ENCODE results near the gene ZFYVE19. TPM values are rescaled to one million over a fixed set of nuclear protein-coding genes. Genes with fewer than 3 reads are reported as not detected.

The ZFYVE19 gene
- total and polyA plus RNA-seq, 9 donors = 14.7 to 31.0 (median 17.4) TPM

GRCh38 chr15:40850576-40851112 lies 43.8 kb downstream of the ZFYVE19 start:
- Histone ChIP-seq H3K27ac (no peak overlapping the region), H3K36me3 (no peaks in the 10 kb centered on the region), H3K4me1 (ENCODE audit: insufficient read depth) (no peaks in the 10 kb centered on the region), H3K4me3 (no peak overlapping the region), H3K27me3 (no peaks in the 10 kb centered on the region), H3K9me3 (no peaks in the 10 kb centered on the region)
- TF ChIP-seq CTCF (IDR thresholded peaks at IDR 0.05) = no peak
- no peak for TF ChIP-seq POLR2A (IDR thresholded peaks at IDR 0.05)
- intact Hi-C loops (cut with DNase I) = loop anchor here in 1 of 4 donors (10.0 kb wide), 1 partner anchor 334 kb away; no protein-coding TSS in a partner anchor
- DNase-seq = no peak
- 82 to 87% (median 86%) methylated on average over 8 of the region's 8 CpGs for WGBS, 3 donors

- no peak for DNase-seq
- H3K27ac ChIP-seq = no peak overlapping the region
- no peaks in the 10 kb centered on the region for H3K27me3 ChIP-seq
- intact Hi-C loops (cut with DNase I) = loop anchor here in 1 of 4 donors (10.0 kb wide), 1 partner anchor 332 kb away; no protein-coding TSS in a partner anchor
- no peak for TF ChIP-seq EP300 (IDR thresholded peaks at IDR 0.05)
- TF ChIP-seq CTCF (IDR thresholded peaks at IDR 0.05) = no peak
- no peak for TF ChIP-seq POLR2A (IDR thresholded peaks at IDR 0.05)
- 91 to 95% (median 91%) methylated on average over 5 of the region's 5 CpGs for WGBS, 3 donors
- H3K36me3 ChIP-seq = no peaks in the 10 kb centered on the region
- no peaks in the 10 kb centered on the region for H3K4me1 ChIP-seq (ENCODE audit: insufficient read depth)
- no peak overlapping the region for H3K4me3 ChIP-seq
- H3K9me3 ChIP-seq = no peaks in the 10 kb centered on the region
These were observed 45.6 kb downstream of the ZFYVE19 start for GRCh38 chr15:40852529-40852928.

- no peak overlapping the region for H3K4me3 ChIP-seq
- no peaks in the 10 kb centered on the region for H3K27me3 ChIP-seq
- no peak for TF ChIP-seq CTCF (IDR thresholded peaks at IDR 0.05)
- no peak for TF ChIP-seq EP300 (IDR thresholded peaks at IDR 0.05)
- no peak for TF ChIP-seq POLR2A (IDR thresholded peaks at IDR 0.05)
- no peaks in the 10 kb centered on the region for H3K36me3 ChIP-seq
- H3K27ac ChIP-seq = no peak overlapping the region
- H3K4me1 ChIP-seq (ENCODE audit: insufficient read depth) = no peaks in the 10 kb centered on the region
- no peaks in the 10 kb centered on the region for H3K9me3 ChIP-seq
- intact Hi-C loops (cut with DNase I) = loop anchor here in 1 of 4 donors (10.0 kb wide), 1 partner anchor 331 kb away; no protein-coding TSS in a partner anchor
- no peak for DNase-seq
- 88 to 93% (median 90%) methylated on average over 16 of the region's 16 CpGs for WGBS, 3 donors
These were observed 46.5 kb downstream of the ZFYVE19 start for GRCh38 chr15:40853241-40853890.

GRCh38 chr15:40854161-40854560 lies 47.3 kb downstream of the ZFYVE19 start:
- intact Hi-C loops (cut with DNase I) = loop anchor here in 1 of 4 donors (10.0 kb wide), 1 partner anchor 331 kb away; no protein-coding TSS in a partner anchor
- no peaks in the 10 kb centered on the region for H3K27me3 ChIP-seq
- DNase-seq = no peak
- no peak overlapping the region for H3K4me3 ChIP-seq
- no peak for TF ChIP-seq CTCF (IDR thresholded peaks at IDR 0.05)
- TF ChIP-seq POLR2A (IDR thresholded peaks at IDR 0.05) = no peak
- TF ChIP-seq EP300 (IDR thresholded peaks at IDR 0.05) = no peak
- H3K4me1 ChIP-seq (ENCODE audit: insufficient read depth) = no peaks in the 10 kb centered on the region
- 59 to 64% (median 61%) methylated on average over 10 of the region's 10 CpGs for WGBS, 3 donors
- no peaks in the 10 kb centered on the region for H3K36me3 ChIP-seq
- no peaks in the 10 kb centered on the region for H3K9me3 ChIP-seq
- no peak overlapping the region for H3K27ac ChIP-seq
